HCT116 (cell line): ENCODE measurements around the gene ASB3. TPM values are rescaled to one million over a fixed set of nuclear protein-coding genes. Genes with fewer than 3 reads are reported as not detected.
"Not testable (repeated sequence)": the region's sequence is repeated elsewhere in the genome, so short reads cannot be mapped to it uniquely, and the experiment has no call there.

Experiments
- ATAC-seq: fragments of 200-7000 bp; cut with Tn5 transposase; 2 replicates; pipeline ENCODE4 v1.9.1; 2020; ENCODE audit warnings: mild to moderate bottlenecking, moderate library complexity
- BruUV-seq: library from RNA; stranded (reverse); fragments of 400-500 nt; replicated peaks from 2 replicates; lab custom pipeline; 2021; lab: Mats Ljungman, UMichigan
- CTCF ChIA-PET: fragments of 300-600 bp; sonication (Branson Sonifier 250); formaldehyde crosslinking; loops from one replicate; lab custom pipeline; 2021; ENCODE audit warnings: antibody characterized with exemption; lab: Charles Lee
- POLR2A ChIA-PET: fragments of 300-600, 350-600 bp; sonication (Branson Sonifier 250); formaldehyde crosslinking; loops from one replicate; lab custom pipeline; 2021; ENCODE audit warnings: antibody characterized with exemption; lab: Charles Lee
- RAD21 ChIA-PET, 2 experiments: fragments of 300-600 bp; sonication (Branson Sonifier 250); formaldehyde crosslinking; loops; one replicate each; lab custom pipeline; 2023; ENCODE audit warnings: low total read pairs in 2 of 2; ENCODE audit not compliant: uncharacterized antibody in 2 of 2, unreplicated experiment in 2 of 2, low non-redundant PET in 1 of 2; lab: Charles Lee
- DNase-seq: peaks from one replicate; pipeline ENCODE4 v3.0.0-alpha.2; 2010; ENCODE audit warnings: low read depth, low spot score
- H2AFZ ChIP-seq: fragments of 200-600 bp; shearing (Covaris generic), sonication (generic); 2 replicates; pipeline ENCODE4 v1.6.1; 2017; ENCODE audit warnings: low read depth, mixed run types, mixed read lengths, antibody characterized with exemption, low read length; ENCODE audit not compliant: poor library complexity, severe bottlenecking
- H3K27ac ChIP-seq: 2 replicates; pipeline ENCODE4 v1.5.1; 2012; ENCODE audit warnings: low read depth, low read length
- H3K27me3 ChIP-seq: fragments of 200-600 bp; sonication (generic); 2 replicates; pipeline ENCODE4 v1.6.1; 2016; ENCODE audit warnings: mixed run types, low read length, mixed read lengths; ENCODE audit not compliant: insufficient read depth
- H3K36me3 ChIP-seq, 2 experiments: fragments of 200-500 bp in 1 of 2; fragments of 200-600 bp in 1 of 2; sonication (Bioruptor generic) in 1 of 2; sonication (generic) in 1 of 2; 2 replicates each; pipeline versions ENCODE4 v1.5.1 to v1.6.1; 2014 to 2016; ENCODE audit warnings: low read length in 2 of 2, inconsistent platforms in 1 of 2, mixed read lengths in 1 of 2, mixed run types in 1 of 2; ENCODE audit not compliant: insufficient read depth in 2 of 2, control insufficient read depth in 1 of 2
- H3K4me1 ChIP-seq, 2 experiments: fragments of 200-600 bp in 1 of 2; sonication (generic) in 1 of 2; 2 replicates each; pipeline versions ENCODE4 v1.5.1 to v1.6.1; 2012 to 2017; ENCODE audit warnings: low read length in 2 of 2, inconsistent platforms in 1 of 2, mild to moderate bottlenecking in 1 of 2, mixed read lengths in 1 of 2, mixed run types in 1 of 2, moderate library complexity in 1 of 2; ENCODE audit not compliant: insufficient read depth in 2 of 2, control insufficient read depth in 1 of 2
- H3K4me2 ChIP-seq: fragments of 200-600 bp; sonication (generic); 2 replicates; pipeline ENCODE4 v1.6.1; 2017; ENCODE audit warnings: mixed run types, low read length, mixed read lengths
- H3K4me3 ChIP-seq, 2 experiments: fragments of 200-600 bp in 1 of 2; sonication (generic) in 1 of 2; replicated peaks in 1 of 2; 2 replicates each; pipeline ENCODE4 v1.5.1; 2011 to 2016; ENCODE audit warnings: low read length in 2 of 2, control low read depth in 1 of 2, low read depth in 1 of 2, mild to moderate bottlenecking in 1 of 2, mixed read lengths in 1 of 2, mixed run types in 1 of 2
- H3K79me2 ChIP-seq: fragments of 200-600 bp; sonication (generic); 2 replicates; pipeline ENCODE4 v1.6.1; 2017; ENCODE audit warnings: mild to moderate bottlenecking, mixed run types, low read length, moderate library complexity, mixed read lengths; ENCODE audit not compliant: insufficient read depth
- H3K9ac ChIP-seq: fragments of 200-600 bp; sonication (generic); 2 replicates; pipeline ENCODE4 v1.6.1; 2016; ENCODE audit warnings: low read length, mixed read lengths
- H3K9me2 ChIP-seq: fragments of 200-600 bp; sonication (generic), shearing (Covaris generic); 2 replicates; pipeline ENCODE4 v1.6.1; 2017; ENCODE audit warnings: mixed run types, mild to moderate bottlenecking, moderate library complexity; ENCODE audit not compliant: insufficient read depth
- H3K9me3 ChIP-seq, 2 experiments: fragments of 200-500 bp in 1 of 2; fragments of 200-600 bp in 1 of 2; sonication (Bioruptor generic) in 1 of 2; sonication (generic) in 1 of 2; 2 replicates each; pipeline ENCODE4 v1.6.1; 2014 to 2017; ENCODE audit warnings: low read length in 2 of 2, mixed read lengths in 2 of 2, inconsistent platforms in 1 of 2, low read depth in 1 of 2, mild to moderate bottlenecking in 1 of 2, mixed run types in 1 of 2, moderate library complexity in 1 of 2; ENCODE audit not compliant: control insufficient read depth in 1 of 2, insufficient read depth in 1 of 2
- H4K20me1 ChIP-seq: fragments of 200-600 bp; sonication (generic), shearing (Covaris generic); 2 replicates; pipeline ENCODE4 v1.6.1; 2017; ENCODE audit warnings: mixed run types, mild to moderate bottlenecking, moderate library complexity; ENCODE audit not compliant: insufficient read depth
- EGR1 ChIP-seq: IDR thresholded peaks from 2 replicates; pipeline ENCODE4 v1.6.1; 2012; ENCODE audit warnings: low read depth
- EZH2phosphoT487 ChIP-seq: fragments of 200-600 bp; IDR thresholded peaks from 2 replicates; pipeline ENCODE4 v1.6.1; 2018; ENCODE audit warnings: antibody characterized with exemption, borderline replicate concordance
- JUND ChIP-seq: IDR thresholded peaks from 2 replicates; pipeline ENCODE4 v1.6.1; 2012
- REST ChIP-seq: IDR thresholded peaks from 2 replicates; pipeline ENCODE4 v1.6.1; 2012; ENCODE audit warnings: low read depth
- SP1 ChIP-seq: IDR thresholded peaks from 2 replicates; pipeline ENCODE4 v1.6.1; 2012; ENCODE audit warnings: low read depth
- SRF ChIP-seq: IDR thresholded peaks from 2 replicates; pipeline ENCODE4 v1.6.1; 2012; ENCODE audit warnings: low read depth
- YY1 ChIP-seq: IDR thresholded peaks from 2 replicates; pipeline ENCODE4 v1.6.1; 2011; ENCODE audit warnings: low read length, low read depth, moderate library complexity, mild to moderate bottlenecking; ENCODE audit not compliant: insufficient replicate concordance; ENCODE audit errors: extremely low read depth
- ZBTB33 ChIP-seq: IDR thresholded peaks from 2 replicates; pipeline ENCODE4 v1.6.1; 2011; ENCODE audit warnings: mild to moderate bottlenecking, low read length, moderate library complexity; ENCODE audit not compliant: insufficient replicate concordance; ENCODE audit errors: extremely low read depth
- intact Hi-C: fragments of 100-400 bp; cut with micrococcal nuclease; formaldehyde crosslinking; loops from 2 replicates; pipeline ENCODE4 v1.10.0; 2022
- total RNA-seq: library from RNA; stranded (reverse); gene quantifications from one replicate; pipeline ENCODE4 v1.2.1, GENCODE V29; 2021; ENCODE audit not compliant: unreplicated experiment

ASB3 gene
- total RNA-seq, 1 experiment from 2014 or later = 17.3 TPM

GRCh38 chr2:53668624-53669026 is 118.1 kb downstream of the ASB3 start:
- H3K4me2 ChIP-seq = no peak overlapping the region
- intact Hi-C loops = no loop called here
- DNase-seq (no peak), ATAC-seq (no peak)
- no peaks in the 10 kb centered on the region for H3K9me3 ChIP-seq
- H3K4me3 ChIP-seq = no peak overlapping the region
- H3K36me3 ChIP-seq = no peaks in the 10 kb centered on the region; a peak in 1 of 4 replicates
- H3K27me3 ChIP-seq = no peaks in the 10 kb centered on the region
- H3K9ac ChIP-seq = no peak overlapping the region
- CTCF ChIA-PET = interaction anchor here (1.1 kb wide), 1 partner anchor 99 kb away, joined by 3 read pairs; the partner anchor contains the start of gene CHAC2
- H2AFZ ChIP-seq = no peak overlapping the region
- no peak overlapping the region for H3K27ac ChIP-seq
- H3K9me2 ChIP-seq = no peaks in the 10 kb centered on the region
- H4K20me1 ChIP-seq = no peaks in the 10 kb centered on the region
- RAD21 ChIA-PET = no interaction called here
- no peaks in the 10 kb centered on the region for H3K4me1 ChIP-seq
- no TSS peak for BruUV-seq
- H3K79me2 ChIP-seq = no peaks in the 10 kb centered on the region
- POLR2A ChIA-PET = no interaction called here
- TF ChIP-seq JUND (no peak), SP1 (no peak), REST (no peak), ZBTB33 (no peak), EGR1 (no peak), SRF (no peak), EZH2phosphoT487 (no peak), YY1 (no peak)
- TF ChIP-seq, all 23 proteins: peak for 0

- H3K9me2 ChIP-seq, POLR2A ChIA-PET, H4K20me1 ChIP-seq, ATAC-seq, H3K27ac ChIP-seq, BruUV-seq, RAD21 ChIA-PET, H3K4me2 ChIP-seq, DNase-seq, CTCF ChIA-PET, H3K27me3 ChIP-seq, H3K9ac ChIP-seq, H2AFZ ChIP-seq, H3K36me3 ChIP-seq, H3K9me3 ChIP-seq, intact Hi-C loops, H3K79me2 ChIP-seq, H3K4me3 ChIP-seq, H3K4me1 ChIP-seq: not testable (repeated sequence)
Measured at GRCh38 chr2:53667130-53667529, 119.6 kb downstream of the ASB3 start.
